ENCODE data around the gene CELSR1. TPM values are rescaled to one million over a fixed set of nuclear protein-coding genes. Genes with fewer than 3 reads are reported as not detected.

Gene CELSR1
- total RNA-seq, 1 experiment from 2014 or later = 30.7 TPM

GRCh38 chr22:46353483-46354105 is 183.8 kb downstream of the CELSR1 start:
- Histone ChIP-seq H3K27ac (ENCODE audit: low read length) (no peak overlapping the region), H3K4me3 (ENCODE audit: low read depth in 2 of 2, low read length in 2 of 2) (no peak overlapping the region), H3K4me1 (ENCODE audit: control insufficient read depth, insufficient read depth, low read length) (no peaks in the 10 kb centered on the region), H3K9me3 (ENCODE audit: control insufficient read depth, insufficient read depth, low read depth, low read length) (no peaks in the 10 kb centered on the region), H3K36me3 (ENCODE audit: control insufficient read depth, insufficient read depth, low read length) (no peaks in the 10 kb centered on the region; the same call in none of the 2 replicates), H3K27me3 (ENCODE audit: control insufficient read depth, insufficient read depth, low read length) (no peaks in the 10 kb centered on the region)
- ChIA-PET CTCF (no interaction called here), POLR2A (no interaction called here)
- intact Hi-C loops (cut with micrococcal nuclease; ENCODE audit: unreplicated experiment) = no loop called here
- no TSS peak for BruUV-seq (replicated peaks)
- no peak for TF ChIP-seq POLR2AphosphoS5 (IDR thresholded peaks at IDR 0.05; ENCODE audit: low read depth, low read length)
- no peak for TF ChIP-seq REST (IDR thresholded peaks at IDR 0.05; ENCODE audit: insufficient read depth in 1 of 2, low read depth in 2 of 2, low read length in 1 of 2)
- TF ChIP-seq SIN3A (IDR thresholded peaks at IDR 0.05; ENCODE audit: borderline replicate concordance, insufficient read depth, low read depth, low read length) = no peak
- TF ChIP-seq CTCF (IDR thresholded peaks at IDR 0.05) = no peak
- TF ChIP-seq TCF7L2 (IDR thresholded peaks at IDR 0.05; ENCODE audit: low read depth, low read length) = no peak
- no peak for DNase-seq (ENCODE audit: low read depth, low spot score)
- no peak for ATAC-seq
- in situ Hi-C loops (cut with HindIII; ENCODE audit: low pct_unique_long_range_greater_than_20kb, low sequenced_read_pairs) = no loop called here

GRCh38 chr22:46352691-46353386 is 184.6 kb downstream of the CELSR1 start:
- no peaks in the 10 kb centered on the region for H3K9me3 ChIP-seq (ENCODE audit: control insufficient read depth, insufficient read depth, low read depth, low read length)
- TF ChIP-seq REST (IDR thresholded peaks at IDR 0.05; ENCODE audit: insufficient read depth in 1 of 2, low read depth in 2 of 2, low read length in 1 of 2) = no peak
- TF ChIP-seq SIN3A (IDR thresholded peaks at IDR 0.05; ENCODE audit: borderline replicate concordance, insufficient read depth, low read depth, low read length) = no peak
- TF ChIP-seq POLR2AphosphoS5 (IDR thresholded peaks at IDR 0.05; ENCODE audit: low read depth, low read length) = no peak
- no peak for TF ChIP-seq TCF7L2 (IDR thresholded peaks at IDR 0.05; ENCODE audit: low read depth, low read length)
- no peak for TF ChIP-seq CTCF (IDR thresholded peaks at IDR 0.05)
- in situ Hi-C loops (cut with HindIII; ENCODE audit: low pct_unique_long_range_greater_than_20kb, low sequenced_read_pairs) (no loop called here), intact Hi-C loops (cut with micrococcal nuclease; ENCODE audit: unreplicated experiment) (no loop called here)
- peak; percentile 34; the same call in 1 of the 2 replicates for ATAC-seq
- no TSS peak for BruUV-seq (replicated peaks)
- H3K27me3 ChIP-seq (ENCODE audit: control insufficient read depth, insufficient read depth, low read length) = no peaks in the 10 kb centered on the region
- ChIA-PET POLR2A (no interaction called here), CTCF (no interaction called here)
- DNase-seq (ENCODE audit: low read depth, low spot score) = no peak
- H3K4me3 ChIP-seq (ENCODE audit: low read depth in 2 of 2, low read length in 2 of 2) = no peak overlapping the region
- H3K4me1 ChIP-seq (ENCODE audit: control insufficient read depth, insufficient read depth, low read length) = no peaks in the 10 kb centered on the region
- H3K36me3 ChIP-seq (ENCODE audit: control insufficient read depth, insufficient read depth, low read length) = peaks cover 3% of the 10 kb centered on the region
- H3K27ac ChIP-seq (ENCODE audit: low read length) = no peak overlapping the region
